ENCODE data around the gene RNF144A. TPM values are rescaled to one million over a fixed set of nuclear protein-coding genes. Genes with fewer than 3 reads are reported as not detected.

The RNF144A gene
- total and polyA plus RNA-seq, 10 of the 15 experiments (the other 5 are each of a cell fraction or from before 2014, with no cell fraction given), result 0.02 to 12.1 (median 0.48) TPM; not detected in 1

- TF ChIP-seq RCOR1 (conservative IDR thresholded peaks at IDR 0.05; ENCODE audit: low read depth, low read length), result 0 out of 2 replicates have a peak, but pooled peaks have one; percentile 57
- TF ChIP-seq MAX (IDR thresholded peaks at IDR 0.05; ENCODE audit: low read depth, low read length), result peak; percentile 41; the same call in 1 of the 2 replicates
- no peak for TF ChIP-seq E2F8 (IDR thresholded peaks at IDR 0.05; ENCODE audit: low read depth, partially characterized antibody)
- peak; percentile 83 for TF ChIP-seq ATF2 (IDR thresholded peaks at IDR 0.05; ENCODE audit: low read length)
- TF ChIP-seq SMC3 (IDR thresholded peaks at IDR 0.05; ENCODE audit: borderline replicate concordance, low read length), result no peak
- TF ChIP-seq CBFB (IDR thresholded peaks at IDR 0.05; ENCODE audit: low read depth), result peak; percentile 82
- peak; percentile 98; the same call in 1 of the 2 replicates for TF ChIP-seq ASH2L (IDR thresholded peaks at IDR 0.05; ENCODE audit: borderline replicate concordance, low read depth)
- no peak for TF ChIP-seq IRF3 (IDR thresholded peaks at IDR 0.05)
- TF ChIP-seq YBX1 (IDR thresholded peaks at IDR 0.05), result no peak
- peak; percentile 75 for TF ChIP-seq SMAD1 (IDR thresholded peaks at IDR 0.05; ENCODE audit: low read depth, partially characterized antibody)
- peak; percentile 80 for TF ChIP-seq ATF7 (IDR thresholded peaks at IDR 0.05; ENCODE audit: low read depth)
- TF ChIP-seq HSF1 (IDR thresholded peaks at IDR 0.05; ENCODE audit: low read depth, low read length), result no peak
- TF ChIP-seq SIN3A (IDR thresholded peaks at IDR 0.05; ENCODE audit: low read depth, low read length), result no peak
- TF ChIP-seq PRDM15 (CRISPR knock-in tag; IDR thresholded peaks at IDR 0.05), result no peak
- no peak for TF ChIP-seq CHD1 (IDR thresholded peaks at IDR 0.05; ENCODE audit: low read depth, low read length)
- TF ChIP-seq PAX8 (IDR thresholded peaks at IDR 0.05), result no peak
- TF ChIP-seq HDAC6 (IDR thresholded peaks at IDR 0.05; ENCODE audit: unreplicated experiment), result no peak
- TF ChIP-seq CREM (IDR thresholded peaks at IDR 0.05; ENCODE audit: low read depth), result peak; percentile 21; the same call in 1 of the 2 replicates
Measured at GRCh38 chr2:6909431-6910385, 7.5 kb upstream of the RNF144A start (continued).
